Muscle of arm (tissue), 14 donors: ENCODE data around the gene SHISA4. TPM values are rescaled to one million over a fixed set of nuclear protein-coding genes. Genes with fewer than 3 reads are reported as not detected.
"Not testable (repeated sequence)": the region's sequence is repeated elsewhere in the genome, so short reads cannot be mapped to it uniquely, and the experiment has no call there.

ENCODE experiments used
- DNase-seq: peaks from one replicate; pipeline ENCODE4 v3.0.0-alpha.2; 2013
- long read RNA-seq, 11 donors: transcript quantifications; one replicate each; lab custom pipeline, GENCODE V29; 2026
- polyA plus RNA-seq, 12 donors: library from polyadenylated mRNA; unstranded; fragments of 120-200 nt; gene quantifications; one replicate each; pipeline ENCODE4 v1.2.1, GENCODE V29; 2013; ENCODE audit not compliant: insufficient read length in 12 of 12

Gene SHISA4
- polyA plus RNA-seq = 10 to 100 TPM in 11 of 12 donors, not detected in 1; 39.8 to 95.5 (median 63.7) TPM
- long read RNA-seq, donor 1, transcript SHISA4-201 (5 exons, 1,341 nt) = major isoform, 5 of 5 reads
- long read RNA-seq, donor 1, partial matches to known transcripts = 0 of 5 reads
- long read RNA-seq, donor 1, other reads (novel, unspliced or antisense) = 0 of 5 reads
- long read RNA-seq, donor 2, transcript SHISA4-201 (5 exons, 1,341 nt) = major isoform, 23 of 49 reads
- long read RNA-seq, donor 2, transcript SHISA4-202 (5 exons, 914 nt) = minor isoform, 5 of 49 reads
- long read RNA-seq, donor 2, partial matches to known transcripts = 21 of 49 reads
- long read RNA-seq, donor 2, other reads (novel, unspliced or antisense) = 0 of 49 reads
- long read RNA-seq, donor 3, partial matches to known transcripts = 17 of 23 reads
- long read RNA-seq, donor 3, other reads (novel, unspliced or antisense) = 0 of 23 reads
- long read RNA-seq, donor 4, transcript SHISA4-201 (5 exons, 1,341 nt) = major isoform, 5 of 33 reads
- long read RNA-seq, donor 4, partial matches to known transcripts = 28 of 33 reads
- long read RNA-seq, donor 4, other reads (novel, unspliced or antisense) = 0 of 33 reads
- long read RNA-seq, donor 5, transcript SHISA4-202 (5 exons, 914 nt) = minor isoform, 7 of 118 reads
- long read RNA-seq, donor 5, transcript SHISA4-201 (5 exons, 1,341 nt) = major isoform, 39 of 118 reads
- long read RNA-seq, donor 5, partial matches to known transcripts = 72 of 118 reads
- long read RNA-seq, donor 5, other reads (novel, unspliced or antisense) = 0 of 118 reads
- long read RNA-seq, donor 6, transcript SHISA4-201 (5 exons, 1,341 nt) = major isoform, 7 of 8 reads
- long read RNA-seq, donor 6, partial matches to known transcripts = 0 of 8 reads
- long read RNA-seq, donor 6, other reads (novel, unspliced or antisense) = 0 of 8 reads
- long read RNA-seq, donor 7, transcript SHISA4-201 (5 exons, 1,341 nt) = major isoform, 7 of 34 reads
- long read RNA-seq, donor 7, partial matches to known transcripts = 27 of 34 reads
- long read RNA-seq, donor 7, other reads (novel, unspliced or antisense) = 0 of 34 reads
- long read RNA-seq, donor 8, transcript SHISA4-201 (5 exons, 1,341 nt) = major isoform, 18 of 46 reads
- long read RNA-seq, donor 8, partial matches to known transcripts = 26 of 46 reads
- long read RNA-seq, donor 8, other reads (novel, unspliced or antisense) = 0 of 46 reads
- long read RNA-seq, donor 9, transcript SHISA4-201 (5 exons, 1,341 nt) = major isoform, 5 of 39 reads
- long read RNA-seq, donor 9, partial matches to known transcripts = 33 of 39 reads
- long read RNA-seq, donor 9, other reads (novel, unspliced or antisense) = 0 of 39 reads
- long read RNA-seq, donor 10, transcript SHISA4-202 (5 exons, 914 nt) = minor isoform, 5 of 74 reads
- long read RNA-seq, donor 10, transcript SHISA4-201 (5 exons, 1,341 nt) = major isoform, 17 of 74 reads
- long read RNA-seq, donor 10, partial matches to known transcripts = 51 of 74 reads
- long read RNA-seq, donor 10, other reads (novel, unspliced or antisense) = 0 of 74 reads
- long read RNA-seq, donor 11, partial matches to known transcripts = 19 of 23 reads
- long read RNA-seq, donor 11, other reads (novel, unspliced or antisense) = 0 of 23 reads

GRCh38 chr1:201888282-201889089 is at the start of gene SHISA4:
TSS of gene SHISA4 (plus strand) at chr1:201888898. CDS start at chr1:201888995, 97 bp downstream.
- DNase-seq = peak; percentile 51

GRCh38 chr1:201839089-201839488 is 49.6 kb upstream of the SHISA4 start:
- DNase-seq = not testable (repeated sequence)

GRCh38 chr1:201840055-201840454 is 48.6 kb upstream of the SHISA4 start:
- DNase-seq = no peak

DNA sequence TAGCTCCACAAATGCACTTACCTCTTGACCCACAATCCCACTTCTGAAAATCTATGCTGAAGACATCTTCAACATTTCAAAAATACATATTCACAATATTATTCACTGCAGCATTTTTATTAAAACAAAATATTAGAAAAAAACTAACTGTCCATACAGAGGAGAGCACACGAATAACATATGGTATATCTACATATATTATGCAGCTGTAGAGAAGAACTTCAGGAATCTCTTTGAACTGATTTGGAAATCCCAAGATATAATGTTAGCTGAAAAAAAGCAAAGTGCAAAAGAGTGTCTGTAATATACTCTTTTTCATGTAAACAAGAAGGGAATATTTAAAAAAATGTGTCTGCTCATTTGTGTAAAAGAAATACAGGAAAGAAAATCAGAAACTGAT is 48.2 kb upstream of the SHISA4 start:
- DNase-seq = no peak

GRCh38 chr1:201841265-201841912 is 47.3 kb upstream of the SHISA4 start:
- DNase-seq = no peak

- no peak for DNase-seq
Observed at GRCh38 chr1:201842472-201843027, 46.1 kb upstream of the SHISA4 start.

DNA sequence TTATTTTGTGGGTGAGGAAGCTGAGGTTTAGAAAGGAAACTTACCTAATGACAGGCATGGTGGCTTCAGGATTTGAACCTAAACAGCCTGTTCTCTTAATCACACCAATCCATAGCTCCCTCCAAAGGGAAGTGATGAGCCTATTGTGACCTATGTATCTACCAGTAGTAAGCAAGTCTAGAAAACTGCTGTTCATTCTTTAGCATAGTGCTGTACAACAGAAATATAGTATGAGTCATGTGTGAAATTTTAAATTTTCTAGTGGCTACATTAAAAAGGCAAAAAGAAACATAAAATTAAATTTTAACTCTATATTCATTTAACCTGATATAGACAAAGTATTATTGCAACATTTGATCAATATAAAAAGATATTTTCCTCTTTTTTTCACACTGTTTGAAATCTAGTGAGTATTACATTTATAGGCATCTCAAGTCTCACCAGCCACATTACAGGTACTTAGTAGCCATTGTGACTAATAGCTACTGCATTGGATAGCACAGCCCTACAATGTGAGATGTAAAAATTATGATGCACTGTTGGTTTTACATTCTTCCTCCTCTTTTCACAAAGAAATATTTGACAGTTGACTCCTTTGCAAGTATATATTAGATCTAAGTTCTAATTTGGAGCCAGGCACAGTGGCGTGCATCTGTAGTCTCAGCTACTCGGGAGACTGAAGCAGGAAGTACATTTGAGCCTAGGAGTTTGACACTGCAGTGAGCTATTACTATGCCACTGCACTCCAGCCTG is 43.2 kb upstream of the SHISA4 start:
- DNase-seq = no peak

DNA sequence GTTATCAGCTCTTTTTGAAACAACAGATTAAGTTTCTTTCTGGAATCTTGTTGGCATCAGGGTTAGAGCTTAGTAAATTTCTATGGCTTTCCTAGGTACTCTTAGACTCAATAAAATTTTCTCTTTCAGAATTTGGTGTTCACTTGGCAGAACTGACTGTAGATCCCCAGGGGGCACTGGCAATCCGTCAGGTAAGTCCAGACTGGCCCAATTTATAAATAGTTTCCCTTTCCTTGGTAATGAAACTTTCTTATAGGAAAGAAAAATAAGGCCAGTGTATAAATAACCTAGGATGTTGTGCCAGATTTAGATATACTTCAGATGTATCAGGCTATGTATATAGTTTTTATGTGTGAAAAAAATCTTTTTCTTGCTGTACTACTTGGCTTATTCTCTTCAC is 41.5 kb upstream of the SHISA4 start:
- DNase-seq = no peak

DNA sequence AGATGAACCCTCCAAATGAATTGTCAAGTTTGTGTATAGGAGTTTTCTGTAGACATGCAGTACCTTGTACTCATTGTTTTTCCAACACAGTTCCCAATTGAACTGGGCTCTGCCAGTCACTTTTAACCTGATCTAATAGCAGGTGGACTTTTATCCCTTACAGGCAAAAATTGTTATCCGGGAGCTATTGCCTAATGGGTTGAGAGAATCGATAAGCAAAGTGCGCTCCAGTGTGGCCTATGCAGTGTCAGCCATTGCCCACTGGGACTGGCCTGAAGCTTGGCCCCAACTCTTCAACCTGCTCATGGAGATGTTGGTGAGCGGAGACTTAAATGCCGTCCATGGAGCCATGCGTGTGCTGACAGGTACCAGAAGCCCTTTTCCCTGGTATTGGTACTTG is 40.5 kb upstream of the SHISA4 start:
- no peak for DNase-seq

DNA sequence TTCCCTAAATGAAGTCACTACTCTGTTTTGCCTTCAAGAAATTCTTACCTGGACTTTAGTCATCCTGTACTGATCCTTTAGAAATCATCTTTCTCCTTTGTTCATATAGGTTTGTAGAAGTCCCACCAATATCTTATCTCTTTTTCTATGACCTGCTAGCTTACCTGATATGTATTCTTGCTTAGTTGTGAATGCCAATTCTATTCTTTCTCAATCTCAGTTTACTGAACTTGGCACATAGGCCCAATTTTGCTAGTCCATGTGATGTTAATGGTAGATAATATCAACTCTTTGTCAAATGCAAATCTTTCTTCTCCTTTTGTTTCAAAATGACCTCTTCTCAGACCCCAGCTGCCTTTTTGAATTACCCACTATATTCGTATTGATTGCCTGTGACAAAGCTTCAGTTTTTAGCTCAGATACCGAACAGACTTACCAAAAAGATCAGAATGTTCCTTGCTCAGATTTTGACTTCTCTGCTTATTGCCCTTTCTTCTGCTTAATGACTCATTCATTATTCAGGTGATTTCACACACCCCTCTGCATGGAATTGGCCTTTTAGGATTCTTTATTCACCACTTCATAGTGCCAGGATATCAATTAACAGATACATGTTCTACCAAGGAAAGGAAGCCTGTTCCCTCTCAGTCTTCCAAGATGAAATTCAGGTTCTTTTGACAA is 39.2 kb upstream of the SHISA4 start:
- DNase-seq = no peak

DNA sequence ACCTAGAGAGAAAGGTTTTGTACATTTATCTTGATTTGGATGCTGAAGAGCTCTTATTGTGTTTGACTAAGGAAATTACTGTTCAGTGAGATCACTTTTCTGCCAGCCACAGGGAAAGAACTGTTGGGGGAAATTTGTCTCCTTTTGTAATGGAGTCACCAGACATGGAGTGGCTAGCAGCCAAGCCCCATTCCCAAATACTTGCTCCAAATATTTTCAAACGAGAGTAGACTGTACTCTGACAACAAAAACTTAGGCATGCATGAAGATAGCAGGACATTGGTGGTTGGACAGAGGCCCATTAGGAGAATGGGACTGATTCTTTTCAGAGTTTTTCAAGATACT is 38.7 kb upstream of the SHISA4 start:
- peak; percentile 27 for DNase-seq

- DNase-seq = no peak
Observed at GRCh38 chr1:201851949-201852348, 36.7 kb upstream of the SHISA4 start.

DNA sequence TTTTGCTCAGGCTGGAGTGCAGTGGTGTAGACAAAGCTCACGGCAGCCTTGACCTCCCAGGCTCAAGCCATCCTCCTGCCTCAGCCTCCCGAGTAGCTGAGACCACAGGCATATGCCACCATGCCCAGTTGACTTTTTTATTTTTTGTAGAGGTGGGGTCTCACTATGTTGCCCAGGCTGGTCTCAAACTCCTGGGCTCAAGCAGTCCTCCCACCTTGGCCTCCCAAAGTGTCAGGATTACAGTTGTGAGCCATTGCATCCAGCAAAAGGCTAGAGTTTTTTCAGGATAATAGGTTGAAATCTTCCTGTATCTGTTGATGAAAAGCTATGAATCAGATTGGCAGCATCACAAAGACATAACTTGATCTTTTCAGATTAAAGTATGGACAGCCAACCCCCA is 32.0 kb upstream of the SHISA4 start:
- DNase-seq = not testable (repeated sequence)

- no peak for DNase-seq
Observed at GRCh38 chr1:201859424-201859823, 29.3 kb upstream of the SHISA4 start.

DNA sequence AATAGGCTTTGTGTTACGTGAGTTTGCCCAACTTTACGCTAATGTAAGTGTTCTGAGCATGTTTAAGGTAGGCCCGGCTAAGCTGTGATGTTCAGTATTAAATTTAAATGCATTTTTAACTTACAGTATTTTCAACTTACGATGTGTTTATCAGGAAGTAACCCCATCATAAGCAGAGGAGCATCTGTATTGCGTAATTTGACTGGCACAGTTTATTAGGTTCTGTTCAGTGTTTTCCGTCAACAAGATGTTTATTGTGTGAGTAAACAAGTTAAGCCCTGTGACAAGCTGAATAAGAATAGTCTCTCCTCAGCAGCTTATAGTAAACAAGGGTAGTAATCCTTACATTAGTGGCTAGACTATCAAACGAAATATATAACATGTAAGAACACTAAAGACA is 27.2 kb upstream of the SHISA4 start:
- no peak for DNase-seq

DNA sequence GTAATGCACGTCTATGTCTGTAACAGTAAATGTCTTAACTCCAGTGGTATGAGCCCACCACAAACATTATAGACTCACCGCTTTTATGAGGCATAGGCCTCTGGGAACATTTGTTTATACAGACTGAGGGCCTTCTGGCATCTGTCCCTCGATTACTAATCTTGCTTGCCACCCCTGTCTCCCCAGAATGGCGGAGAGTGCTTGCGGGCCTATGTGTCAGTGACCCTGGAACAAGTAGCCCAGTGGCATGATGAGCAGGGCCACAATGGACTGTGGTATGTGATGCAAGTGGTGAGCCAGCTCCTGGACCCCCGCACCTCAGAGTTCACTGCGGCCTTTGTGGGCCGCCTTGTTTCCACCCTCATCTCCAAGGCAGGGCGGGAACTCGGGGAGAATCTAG is 18.3 kb upstream of the SHISA4 start:
- DNase-seq = no peak

GRCh38 chr1:201874672-201875071 is 14.0 kb upstream of the SHISA4 start:
- DNase-seq = no peak

DNA sequence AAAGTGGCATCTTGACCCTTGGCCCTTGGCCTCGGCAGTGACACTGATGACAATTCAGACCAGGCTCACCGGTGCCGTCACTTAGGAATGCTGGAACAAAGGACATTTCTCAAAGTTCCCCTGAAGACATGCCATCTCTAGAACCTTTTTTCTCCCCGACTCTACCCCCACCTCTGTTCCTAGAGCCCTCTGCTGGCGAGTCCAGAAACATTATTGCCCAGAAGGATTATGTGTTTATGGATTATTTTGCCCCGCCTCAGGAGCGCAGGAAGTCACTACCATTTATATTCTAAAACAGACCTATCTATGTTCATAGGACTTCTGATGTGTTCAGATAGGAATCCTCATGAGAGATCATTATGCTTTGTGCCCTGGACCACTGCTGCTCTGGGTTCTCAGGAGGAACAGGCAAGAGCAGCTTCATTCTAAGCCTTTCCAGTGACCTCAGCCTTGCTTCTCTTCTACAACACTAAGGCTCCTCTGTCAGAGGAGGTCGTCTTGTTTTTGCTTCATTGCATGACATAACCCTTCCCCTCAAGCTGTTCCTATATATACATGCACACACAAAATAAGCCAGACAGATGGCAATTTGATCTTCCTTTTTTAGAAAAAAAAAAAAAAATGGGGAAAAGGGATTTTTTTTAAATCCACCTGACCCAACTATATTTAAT is 12.4 kb upstream of the SHISA4 start:
- no peak for DNase-seq
